ENCODE data around the gene YAP1. TPM values are rescaled to one million over a fixed set of nuclear protein-coding genes. Genes with fewer than 3 reads are reported as not detected.

YAP1 gene
- total and polyA plus RNA-seq, 2 of the 4 experiments (the other 2 are of a cell fraction), result 121 to 251 TPM

- WGBS, 2 experiments (ENCODE audit: extremely low coverage in 2 of 2, insufficient read length in 1 of 2), result no CpG with 5 or more reads among the region's 7 CpGs
- no peak overlapping the region for H2AFZ ChIP-seq (replicated peaks; ENCODE audit: low read length, poor library complexity)
- no peak overlapping the region for H3K14ac ChIP-seq (replicated peaks; ENCODE audit: low read depth, low read length)
- H3K9ac ChIP-seq (ENCODE audit: low read depth, low read length), result no peak overlapping the region
- H3K4me2 ChIP-seq (ENCODE audit: low read depth, low read length), result no peak overlapping the region
- no peak overlapping the region for H2BK5ac ChIP-seq (ENCODE audit: low read depth, low read length, poor library complexity, severe bottlenecking)
- no peaks in the 10 kb centered on the region for H3K27me3 ChIP-seq (ENCODE audit: control insufficient read depth, insufficient read depth, low read length)
- H3K9me3 ChIP-seq (ENCODE audit: control insufficient read depth, insufficient read depth, low read length), result no peaks in the 10 kb centered on the region
- no peak overlapping the region for H4K8ac ChIP-seq (ENCODE audit: low read depth in 2 of 2, low read length in 2 of 2)
- BruUV-seq (replicated peaks), result no TSS peak
- H3K56ac ChIP-seq (ENCODE audit: extremely low read depth, insufficient read depth, low read length), result no peak overlapping the region
- H4K20me1 ChIP-seq (ENCODE audit: insufficient read depth, low read length), result no peaks in the 10 kb centered on the region
- no peak overlapping the region for H2BK120ac ChIP-seq (ENCODE audit: low read depth, low read length)
- no peak overlapping the region for H3K18ac ChIP-seq (ENCODE audit: low read depth, low read length)
- no peak for ATAC-seq (ENCODE audit: low read depth)
- DNase-seq, result no peak
- H3K4me3 ChIP-seq (ENCODE audit: insufficient read depth, low read depth, low read length), result no peak overlapping the region
- intact Hi-C loops (cut with micrococcal nuclease) (no loop called here), dilution Hi-C loops (cut with HindIII; ENCODE audit: low sequenced_read_pairs, unreplicated experiment) (no loop called here), in situ Hi-C loops (cut with MboI; ENCODE audit: low sequenced_read_pairs) (loop anchor here (25.0 kb wide), 1 partner anchor 373 kb away; no protein-coding TSS in a partner anchor)
- H3K4ac ChIP-seq (ENCODE audit: low read depth, low read length), result no peak overlapping the region
- no peak overlapping the region for H2BK20ac ChIP-seq (ENCODE audit: low read depth, low read length)
- H3K36me3 ChIP-seq (ENCODE audit: control insufficient read depth, insufficient read depth, low read length), result peaks cover 6% of the 10 kb centered on the region
- H2AK5ac ChIP-seq (ENCODE audit: low read depth, low read length), result no peak overlapping the region
- peaks cover 4% of the 10 kb centered on the region for H3K4me1 ChIP-seq (ENCODE audit: control insufficient read depth, insufficient read depth, low read length)
- TF ChIP-seq RAD21 (IDR thresholded peaks at IDR 0.05; ENCODE audit: low read length) (no peak), BHLHE40 (IDR thresholded peaks at IDR 0.05; ENCODE audit: low read depth, low read length) (no peak), POLR2A (IDR thresholded peaks at IDR 0.05; ENCODE audit: low read depth, low read length) (no peak), USF2 (IDR thresholded peaks at IDR 0.05; ENCODE audit: low read depth, low read length) (no peak), FOS (IDR thresholded peaks at IDR 0.05; ENCODE audit: low read depth, low read length) (no peak), RCOR1 (IDR thresholded peaks at IDR 0.05; ENCODE audit: insufficient replicate concordance, low read length) (no peak), ELK1 (IDR thresholded peaks at IDR 0.05; ENCODE audit: borderline replicate concordance, low read depth, low read length) (no peak), NFE2L2 (IDR thresholded peaks at IDR 0.05; ENCODE audit: low read depth, low read length) (no peak), MXI1 (IDR thresholded peaks at IDR 0.05; ENCODE audit: borderline replicate concordance, low read depth, low read length) (no peak), CHD1 (IDR thresholded peaks at IDR 0.05; ENCODE audit: low read depth, low read length) (no peak), RFX5 (IDR thresholded peaks at IDR 0.05; ENCODE audit: low read depth, low read length) (no peak), CEBPB (IDR thresholded peaks at IDR 0.05; ENCODE audit: low read depth, low read length) (no peak), MAZ (IDR thresholded peaks at IDR 0.05; ENCODE audit: borderline replicate concordance, low read depth, low read length) (no peak)
- no peak overlapping the region for H3K27ac ChIP-seq (ENCODE audit: insufficient read depth, low read length)
- H3K9me1 ChIP-seq (ENCODE audit: insufficient read depth, low read length), result no peaks in the 10 kb centered on the region; the same call in 1 of the 2 replicates
- no peak overlapping the region for H4K91ac ChIP-seq (ENCODE audit: insufficient read depth, low read depth, low read length)
- H3K79me1 ChIP-seq (ENCODE audit: low read depth in 1 of 2, low read length in 2 of 2), result peaks cover 9 to 10% of the 10 kb centered on the region in 2 experiments; a peak in 3 of 4 replicates
- ChIA-PET CTCF (no interaction called here), POLR2A (ENCODE audit: unreplicated experiment) (no interaction called here)
- no peak overlapping the region for H4K5ac ChIP-seq (ENCODE audit: low read depth, low read length)
- no peak overlapping the region for H2BK15ac ChIP-seq (ENCODE audit: low read depth, low read length)
- H2AK9ac ChIP-seq (replicated peaks; ENCODE audit: low read depth, low read length, poor library complexity), result no peak overlapping the region
- no peak overlapping the region for H3K23ac ChIP-seq (ENCODE audit: low read depth, low read length)
Measured at GRCh38 chr11:102234779-102235439, 124.7 kb downstream of the YAP1 start.
